DND-41 (cell line): ENCODE results near the gene EDA.

ENCODE experiments used
- ATAC-seq: fragments of 200-7000 bp; cut with Tn5 transposase; 3 replicates; pipeline ENCODE4 v1.9.1; 2021; ENCODE audit warnings: low read depth; ENCODE audit not compliant: insufficient read depth
- DNase-seq: peaks from one replicate; pipeline ENCODE4 v3.0.0-alpha.2; 2020
- H2AFZ ChIP-seq: 2 replicates; pipeline ENCODE4 v1.6.0; 2012; ENCODE audit warnings: low read depth, low read length
- H3K27ac ChIP-seq: 2 replicates; pipeline ENCODE4 v1.5.1; 2012; ENCODE audit warnings: low read length, inconsistent platforms
- H3K27me3 ChIP-seq: fragments of 200-600 bp; sonication (generic); 2 replicates; pipeline ENCODE4 v1.6.0; 2012; ENCODE audit warnings: low read length, mild to moderate bottlenecking, inconsistent platforms; ENCODE audit not compliant: insufficient read depth, poor library complexity
- H3K36me3 ChIP-seq: 2 replicates; pipeline ENCODE4 v1.5.1; 2012; ENCODE audit warnings: low read length, inconsistent platforms; ENCODE audit not compliant: insufficient read depth
- H3K4me1 ChIP-seq: 2 replicates; pipeline ENCODE4 v1.5.1; 2012; ENCODE audit warnings: mild to moderate bottlenecking, low read length; ENCODE audit not compliant: insufficient read depth
- H3K4me2 ChIP-seq: 2 replicates; pipeline ENCODE4 v1.6.0; 2012; ENCODE audit warnings: mild to moderate bottlenecking, moderate library complexity, low read length, inconsistent platforms; ENCODE audit not compliant: insufficient read depth
- H3K4me3 ChIP-seq, 2 experiments: fragments of 200-600 bp in 1 of 2; shearing (Covaris generic) in 1 of 2; 2 replicates each; pipeline ENCODE4 v1.5.1; 2012 to 2016; ENCODE audit warnings: inconsistent platforms in 2 of 2, low read length in 2 of 2, mild to moderate bottlenecking in 2 of 2, low read depth in 1 of 2, moderate library complexity in 1 of 2
- H3K79me2 ChIP-seq: 2 replicates; pipeline ENCODE4 v1.6.0; 2012; ENCODE audit warnings: low read length, inconsistent platforms; ENCODE audit not compliant: insufficient read depth
- H3K9ac ChIP-seq: 2 replicates; pipeline ENCODE4 v1.6.0; 2012; ENCODE audit warnings: low read depth, mild to moderate bottlenecking, inconsistent platforms, low read length, moderate library complexity
- H3K9me3 ChIP-seq: 2 replicates; pipeline ENCODE4 v1.5.1; 2012; ENCODE audit warnings: low read length, moderate library complexity, mild to moderate bottlenecking, inconsistent platforms; ENCODE audit not compliant: insufficient read depth, severe bottlenecking
- H4K20me1 ChIP-seq: 2 replicates; pipeline ENCODE4 v1.6.0; 2012; ENCODE audit warnings: low read length; ENCODE audit not compliant: insufficient read depth
- CTCF ChIP-seq: IDR thresholded peaks from 2 replicates; pipeline ENCODE4 v1.5.1; 2012; ENCODE audit warnings: borderline replicate concordance, low read length, moderate library complexity, mild to moderate bottlenecking; ENCODE audit not compliant: poor library complexity, severe bottlenecking; ENCODE audit errors: extremely low read depth
- EZH2 ChIP-seq: IDR thresholded peaks from 3 replicates; pipeline ENCODE4 v1.6.1; 2012; ENCODE audit warnings: borderline replicate concordance, low read depth, mild to moderate bottlenecking, moderate library complexity, low read length, inconsistent platforms; ENCODE audit not compliant: severe bottlenecking

EDA gene

GRCh38 chrX:70013466-70014381 is 397.8 kb downstream of the EDA start:
- Histone ChIP-seq H3K27ac (no peak overlapping the region), H3K9ac (no peak overlapping the region), H3K4me3 (no peak overlapping the region), H3K36me3 (no peaks in the 10 kb centered on the region), H3K27me3 (no peaks in the 10 kb centered on the region), H3K4me2 (no peak overlapping the region), H3K79me2 (no peaks in the 10 kb centered on the region), H4K20me1 (no peaks in the 10 kb centered on the region), H3K9me3 (no peaks in the 10 kb centered on the region), H2AFZ (no peak overlapping the region), H3K4me1 (no peaks in the 10 kb centered on the region)
- TF ChIP-seq CTCF (no peak), EZH2 (no peak)
- ATAC-seq = no peak
- DNase-seq = no peak

- H3K4me2 ChIP-seq = no peak overlapping the region
- H3K4me1 ChIP-seq = no peaks in the 10 kb centered on the region
- TF ChIP-seq EZH2 = no peak
- TF ChIP-seq CTCF = no peak
- no peak overlapping the region for H3K27ac ChIP-seq
- H3K9ac ChIP-seq = no peak overlapping the region
- no peak overlapping the region for H3K4me3 ChIP-seq
- no peak for ATAC-seq
- no peaks in the 10 kb centered on the region for H4K20me1 ChIP-seq
- no peaks in the 10 kb centered on the region for H3K79me2 ChIP-seq
- no peaks in the 10 kb centered on the region for H3K27me3 ChIP-seq
- H3K36me3 ChIP-seq = no peaks in the 10 kb centered on the region
- no peak overlapping the region for H2AFZ ChIP-seq
- no peak for DNase-seq
- no peaks in the 10 kb centered on the region for H3K9me3 ChIP-seq
These were observed 400.6 kb downstream of the EDA start for GRCh38 chrX:70016513-70016912.

GRCh38 chrX:70022616-70023015 is 406.7 kb downstream of the EDA start:
- Histone ChIP-seq H2AFZ (no peak overlapping the region), H3K4me3 (no peak overlapping the region), H3K9ac (no peak overlapping the region), H3K4me1 (no peaks in the 10 kb centered on the region), H3K36me3 (no peaks in the 10 kb centered on the region), H4K20me1 (no peaks in the 10 kb centered on the region), H3K27me3 (no peaks in the 10 kb centered on the region), H3K27ac (no peak overlapping the region), H3K9me3 (no peaks in the 10 kb centered on the region), H3K79me2 (no peaks in the 10 kb centered on the region), H3K4me2 (no peak overlapping the region)
- no peak for ATAC-seq
- DNase-seq = no peak
- TF ChIP-seq EZH2 (no peak), CTCF (no peak)
